Neural cell (in vitro differentiated cells): ENCODE data around the gene SSBP2.

Experiments
- CTCF ChIP-seq: fragments of 450-650 bp; IDR thresholded peaks from 2 replicates; pipeline ENCODE4 v1.5.1; 2014; ENCODE audit warnings: antibody characterized with exemption, mild to moderate bottlenecking, moderate library complexity; ENCODE audit not compliant: poor library complexity, severe bottlenecking
- EP300 ChIP-seq: fragments of 450-650 bp; conservative IDR thresholded peaks from 2 replicates; pipeline ENCODE4 v1.6.1; 2014; ENCODE audit warnings: antibody characterized with exemption, mild to moderate bottlenecking, moderate library complexity; ENCODE audit not compliant: poor library complexity, severe bottlenecking
- EZH2 ChIP-seq: fragments of 200-600, 300-800 bp; shearing (Covaris generic), sonication (generic); IDR thresholded peaks from 2 replicates; pipeline ENCODE4 v1.6.1; 2014; ENCODE audit warnings: antibody characterized with exemption, low read length, borderline replicate concordance, mild to moderate bottlenecking; ENCODE audit not compliant: insufficient read depth, poor library complexity, severe bottlenecking
- MXI1 ChIP-seq: fragments of 450-650 bp; conservative IDR thresholded peaks from 2 replicates; pipeline ENCODE4 v1.6.1; 2014; ENCODE audit warnings: antibody characterized with exemption, mild to moderate bottlenecking; ENCODE audit not compliant: poor library complexity, severe bottlenecking
- POLR2AphosphoS5 ChIP-seq: IDR thresholded peaks from 2 replicates; pipeline ENCODE4 v1.6.1; 2012
- RAD21 ChIP-seq: fragments of 450-650 bp; conservative IDR thresholded peaks from 2 replicates; pipeline ENCODE4 v1.6.1; 2014; ENCODE audit warnings: antibody characterized with exemption, mild to moderate bottlenecking, moderate library complexity
- REST ChIP-seq: IDR thresholded peaks from 2 replicates; pipeline ENCODE4 v1.6.1; 2012; ENCODE audit warnings: borderline replicate concordance
- SMC3 ChIP-seq: fragments of 450-650 bp; conservative IDR thresholded peaks from 2 replicates; pipeline ENCODE4 v1.6.1; 2014; ENCODE audit warnings: antibody characterized with exemption, mild to moderate bottlenecking, moderate library complexity; ENCODE audit not compliant: poor library complexity
- TAF1 ChIP-seq: IDR thresholded peaks from 2 replicates; pipeline ENCODE4 v1.6.1; 2012; ENCODE audit warnings: low read depth

- TF ChIP-seq EP300 (no peak), SMC3 (no peak), TAF1 (no peak), REST (no peak), RAD21 (no peak), POLR2AphosphoS5 (no peak), CTCF (no peak), EZH2 (no peak), MXI1 (no peak)
These were observed 33.7 kb downstream of the SSBP2 start for GRCh38 chr5:81717226-81717625.
